Prostate gland (tissue), 2 donors: ENCODE results near the gene PTK7.

Experiments
- POLR2A ChIP-seq: fragments of 450-650 bp; IDR thresholded peaks from one replicate; pipeline ENCODE4 v1.6.1; 2016; ENCODE audit warnings: antibody characterized with exemption, mild to moderate bottlenecking
- POLR2AphosphoS5 ChIP-seq: sonication (generic); formaldehyde crosslinking; IDR thresholded peaks from one replicate; pipeline ENCODE4 v1.6.1; 2017; ENCODE audit warnings: antibody characterized with exemption
- TF ChIP-seq, protein P1 (sequence below), 4 experiments: fragments of 200-600 bp in 2 of 4; fragments of 450-650 bp in 2 of 4; sonication (generic) in 2 of 4; IDR thresholded peaks; 1 replicate in 3 of 4; 2 replicates in 1 of 4; pipeline ENCODE4 v1.5.1; 2016 to 2019; ENCODE audit warnings: antibody characterized with exemption in 4 of 4, mild to moderate bottlenecking in 2 of 4, moderate library complexity in 2 of 4

DNA sequence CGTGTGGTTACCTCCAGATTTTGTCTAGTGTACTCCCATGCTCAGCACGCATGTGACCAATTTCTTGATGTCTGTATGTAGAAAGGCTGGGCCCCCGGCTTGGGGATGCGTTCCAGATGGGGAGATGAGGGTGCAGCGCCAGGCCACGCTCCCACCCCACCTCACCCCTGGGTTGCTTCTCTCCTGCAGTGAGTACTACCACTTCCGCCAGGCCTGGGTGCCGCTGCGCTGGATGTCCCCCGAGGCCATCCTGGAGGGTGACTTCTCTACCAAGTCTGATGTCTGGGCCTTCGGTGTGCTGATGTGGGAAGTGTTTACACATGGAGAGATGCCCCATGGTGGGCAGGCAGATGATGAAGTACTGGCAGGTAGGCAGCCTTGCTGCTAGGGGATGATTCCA is 83.5 kb downstream of the PTK7 start:
- TF ChIP-seq POLR2A (no peak), POLR2AphosphoS5 (no peak)
- TF ChIP-seq, protein P1, sequence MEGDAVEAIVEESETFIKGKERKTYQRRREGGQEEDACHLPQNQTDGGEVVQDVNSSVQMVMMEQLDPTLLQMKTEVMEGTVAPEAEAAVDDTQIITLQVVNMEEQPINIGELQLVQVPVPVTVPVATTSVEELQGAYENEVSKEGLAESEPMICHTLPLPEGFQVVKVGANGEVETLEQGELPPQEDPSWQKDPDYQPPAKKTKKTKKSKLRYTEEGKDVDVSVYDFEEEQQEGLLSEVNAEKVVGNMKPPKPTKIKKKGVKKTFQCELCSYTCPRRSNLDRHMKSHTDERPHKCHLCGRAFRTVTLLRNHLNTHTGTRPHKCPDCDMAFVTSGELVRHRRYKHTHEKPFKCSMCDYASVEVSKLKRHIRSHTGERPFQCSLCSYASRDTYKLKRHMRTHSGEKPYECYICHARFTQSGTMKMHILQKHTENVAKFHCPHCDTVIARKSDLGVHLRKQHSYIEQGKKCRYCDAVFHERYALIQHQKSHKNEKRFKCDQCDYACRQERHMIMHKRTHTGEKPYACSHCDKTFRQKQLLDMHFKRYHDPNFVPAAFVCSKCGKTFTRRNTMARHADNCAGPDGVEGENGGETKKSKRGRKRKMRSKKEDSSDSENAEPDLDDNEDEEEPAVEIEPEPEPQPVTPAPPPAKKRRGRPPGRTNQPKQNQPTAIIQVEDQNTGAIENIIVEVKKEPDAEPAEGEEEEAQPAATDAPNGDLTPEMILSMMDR (IDR thresholded peaks at IDR 0.05): no peak
